Glomerular visceral epithelial cell (primary cell): ENCODE results near the gene CHST4.
"Not testable (repeated sequence)": the region's sequence is repeated elsewhere in the genome, so short reads cannot be mapped to it uniquely, and the experiment has no call there.

Experiments
- DNase-seq: peaks from one replicate; pipeline ENCODE4 v3.0.0-alpha.2; 2016; ENCODE audit errors: extremely low spot score

Gene CHST4

GRCh38 chr16:71570144-71570543, 43.9 kb downstream of the CHST4 start:
- DNase-seq, result no peak

GRCh38 chr16:71572497-71573116, 46.4 kb downstream of the CHST4 start:
- DNase-seq, result no peak

DNA sequence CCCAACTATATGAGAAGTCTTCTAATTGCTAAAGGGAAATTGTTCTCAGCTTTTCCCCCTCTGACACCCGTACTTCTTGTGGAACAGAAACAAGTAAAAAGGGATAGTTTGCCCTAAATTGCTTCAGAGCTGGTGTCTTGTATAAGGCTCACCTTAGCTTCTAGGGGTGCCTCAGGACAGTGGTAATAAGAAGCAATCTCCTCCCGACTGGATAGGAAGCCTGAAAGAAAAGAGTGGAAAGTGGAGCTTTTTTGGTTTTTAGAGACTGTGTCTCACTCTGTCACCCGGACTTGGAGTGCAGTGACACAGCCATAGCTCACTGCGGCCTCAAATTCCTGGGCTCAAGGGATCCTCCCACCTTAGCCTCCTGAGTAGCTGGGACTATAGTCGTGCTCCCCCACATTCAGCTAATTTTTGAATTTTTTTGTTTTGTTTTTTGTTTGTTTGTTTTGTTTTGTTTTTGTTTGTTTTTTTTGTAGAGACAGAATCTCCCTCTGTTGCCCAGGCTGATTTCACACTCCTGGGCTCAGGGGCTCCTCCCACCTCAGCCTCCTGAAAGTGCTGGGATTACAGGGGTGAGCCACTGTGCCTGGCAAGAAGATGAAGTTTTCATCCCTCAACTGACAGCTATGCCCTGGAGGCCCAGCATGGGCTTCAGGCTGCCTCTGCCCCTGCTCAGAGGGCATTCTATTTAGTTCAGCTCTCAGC, 47.3 kb downstream of the CHST4 start:
- DNase-seq, result no peak

- no peak for DNase-seq
Observed at GRCh38 chr16:71574702-71575101, 48.5 kb downstream of the CHST4 start.

DNA sequence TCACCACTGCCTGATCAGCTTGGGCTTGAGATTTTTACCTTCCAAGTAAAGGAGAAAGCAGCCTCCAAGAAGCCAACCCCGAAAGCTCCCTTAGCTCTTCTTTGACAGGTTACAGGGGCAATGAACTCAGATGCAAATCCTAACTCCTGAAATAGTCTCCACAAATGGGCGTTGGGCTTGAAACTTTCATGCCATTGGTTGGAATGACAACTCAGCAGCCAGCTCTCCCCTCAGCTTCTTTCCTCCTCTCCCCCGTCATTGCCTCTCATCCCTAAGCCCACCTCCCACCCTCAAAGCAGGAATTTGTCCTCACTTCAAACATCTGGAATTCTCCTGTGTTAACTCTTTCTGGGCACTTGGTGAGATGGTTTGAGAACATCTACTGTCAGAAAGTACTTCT, 50.7 kb downstream of the CHST4 start, which contains the start of gene TAT:
TSS of gene TAT (minus strand) at position 122 of the 400 bp plus-strand sequence. CDS start 677 bp downstream, outside the sequence.
- DNase-seq, result no peak

- DNase-seq, result not testable (repeated sequence)
Observed at GRCh38 chr16:71582553-71582848, 56.3 kb downstream of the CHST4 start.

DNA sequence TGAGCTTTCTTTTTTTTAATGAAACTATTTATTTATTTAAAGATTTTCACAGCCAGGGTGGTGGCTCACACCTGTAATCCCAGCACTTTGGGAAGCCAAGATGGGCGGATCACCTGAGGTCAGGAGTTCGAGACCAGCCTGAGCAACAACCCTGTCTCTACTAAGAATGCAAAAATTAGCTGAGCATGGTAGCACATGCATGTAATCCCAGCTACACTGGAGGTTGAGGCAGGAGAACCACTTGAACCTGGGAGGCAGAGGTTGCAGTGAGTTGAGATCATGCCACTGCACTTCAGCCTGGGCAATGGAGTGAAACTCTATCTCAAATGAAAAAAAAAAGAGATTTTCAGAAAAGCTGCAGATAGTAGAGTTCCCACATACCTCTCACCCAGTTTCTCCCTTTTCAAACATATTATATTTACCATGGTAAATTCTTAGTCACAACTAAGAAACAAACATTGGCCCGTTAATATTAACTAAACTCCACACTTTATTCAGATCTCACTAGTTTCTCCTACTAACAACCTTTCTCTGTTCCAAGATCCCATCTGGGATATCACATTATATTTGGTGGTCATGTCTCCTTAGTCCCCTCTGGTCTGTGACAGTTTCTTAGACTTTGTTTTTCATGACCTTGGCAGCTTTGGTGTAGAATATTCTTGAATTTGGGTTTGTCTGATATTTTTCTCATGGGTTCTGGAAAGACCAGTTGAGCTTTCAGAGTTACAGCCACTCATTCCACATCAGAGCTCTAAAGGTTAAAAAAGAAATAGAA, 58.5 kb downstream of the CHST4 start:
- DNase-seq, result no peak

GRCh38 chr16:71585318-71585703, 59.1 kb downstream of the CHST4 start:
- DNase-seq, result no peak
